ENCODE data around the gene KARS1.
"Not testable (repeated sequence)": the region's sequence is repeated elsewhere in the genome, so short reads cannot be mapped to it uniquely, and the experiment has no call there.

Gene KARS1

DNA sequence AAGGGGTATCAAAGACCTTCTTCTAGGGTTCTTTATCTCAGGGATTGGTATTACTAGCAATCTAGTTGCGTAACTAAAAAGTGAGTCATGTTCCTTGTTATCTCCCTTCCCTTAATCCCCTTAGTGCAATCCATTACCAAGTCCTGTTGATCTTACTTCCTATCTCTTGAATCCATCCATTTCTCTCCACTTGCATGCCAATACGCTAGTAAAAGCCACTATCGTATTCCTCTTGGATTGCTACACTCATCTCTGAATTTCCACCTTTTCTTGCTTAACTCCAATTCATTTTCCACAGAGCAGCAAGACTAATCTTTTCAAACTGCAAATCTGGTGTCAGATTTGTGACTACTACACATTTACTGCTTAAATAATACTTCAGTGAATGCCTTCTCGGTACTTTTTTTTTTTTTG lies 22.5 kb downstream of the KARS1 start:
- DNase-seq: no peak

DNA sequence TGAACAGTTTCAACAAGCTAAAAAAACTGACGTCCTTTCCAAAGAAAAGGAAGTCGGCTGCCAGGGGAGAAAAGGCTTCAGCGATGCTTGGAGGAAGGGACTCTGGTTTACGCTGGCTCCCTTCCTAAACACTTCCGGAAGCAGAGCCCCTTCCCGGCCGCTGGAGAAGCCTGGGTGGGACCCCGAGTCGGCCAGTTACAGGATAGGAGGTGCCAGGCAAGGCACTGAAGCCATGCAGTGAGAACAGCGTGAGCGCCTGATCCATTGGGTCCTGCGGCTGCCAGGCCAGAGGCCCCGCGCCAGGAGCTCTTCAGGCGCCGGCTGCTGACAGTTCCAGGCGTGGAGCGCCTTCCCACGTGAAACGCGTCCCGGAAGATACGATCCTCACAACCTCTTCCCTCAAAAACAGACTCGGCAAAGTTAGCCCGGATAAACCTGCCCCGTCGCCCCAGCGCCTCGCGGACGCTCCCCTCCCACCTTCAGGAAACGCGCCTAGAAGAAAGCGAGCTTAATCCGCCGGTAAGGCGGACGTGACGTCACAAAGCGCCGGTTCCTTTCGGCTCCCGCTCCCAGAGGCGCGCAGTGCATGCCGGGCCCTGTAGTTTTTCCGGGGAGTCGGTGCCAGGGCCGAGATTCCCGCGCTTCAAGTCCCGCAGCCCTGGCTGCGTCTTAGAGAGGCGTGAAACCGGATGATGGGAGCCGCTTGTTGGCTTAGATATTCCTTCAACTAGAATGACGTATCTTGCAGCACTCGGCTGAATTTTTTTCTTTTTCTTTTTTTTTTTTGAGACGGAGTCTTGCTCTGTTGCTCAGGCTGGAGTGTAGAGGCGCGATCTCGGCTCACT lies 24.5 kb downstream of the KARS1 start, which contains the start of gene ADAT1:
Gene ADAT1, minus strand, starts transcription at position 521 of the 845 bp plus-strand sequence. CDS start 2,482 bp downstream, outside the sequence.
- DNase-seq: peak; percentile 95 to 98 (median 98)

DNA sequence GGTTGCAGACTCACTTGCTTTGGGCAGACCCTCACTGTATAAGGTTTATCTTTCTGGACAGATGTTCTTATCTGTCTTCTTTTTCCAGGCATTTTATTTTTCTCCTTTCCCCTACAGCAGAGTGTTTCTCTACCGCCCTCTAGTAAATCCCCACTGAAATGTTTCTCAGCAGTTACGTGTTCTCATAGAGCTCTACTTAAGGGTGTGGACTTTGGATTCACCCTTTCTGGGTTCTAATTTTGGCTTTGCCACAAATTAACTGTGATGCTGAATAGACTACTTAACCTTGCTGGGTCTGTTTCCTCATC lies 26.3 kb downstream of the KARS1 start:
- no peak for DNase-seq

DNA sequence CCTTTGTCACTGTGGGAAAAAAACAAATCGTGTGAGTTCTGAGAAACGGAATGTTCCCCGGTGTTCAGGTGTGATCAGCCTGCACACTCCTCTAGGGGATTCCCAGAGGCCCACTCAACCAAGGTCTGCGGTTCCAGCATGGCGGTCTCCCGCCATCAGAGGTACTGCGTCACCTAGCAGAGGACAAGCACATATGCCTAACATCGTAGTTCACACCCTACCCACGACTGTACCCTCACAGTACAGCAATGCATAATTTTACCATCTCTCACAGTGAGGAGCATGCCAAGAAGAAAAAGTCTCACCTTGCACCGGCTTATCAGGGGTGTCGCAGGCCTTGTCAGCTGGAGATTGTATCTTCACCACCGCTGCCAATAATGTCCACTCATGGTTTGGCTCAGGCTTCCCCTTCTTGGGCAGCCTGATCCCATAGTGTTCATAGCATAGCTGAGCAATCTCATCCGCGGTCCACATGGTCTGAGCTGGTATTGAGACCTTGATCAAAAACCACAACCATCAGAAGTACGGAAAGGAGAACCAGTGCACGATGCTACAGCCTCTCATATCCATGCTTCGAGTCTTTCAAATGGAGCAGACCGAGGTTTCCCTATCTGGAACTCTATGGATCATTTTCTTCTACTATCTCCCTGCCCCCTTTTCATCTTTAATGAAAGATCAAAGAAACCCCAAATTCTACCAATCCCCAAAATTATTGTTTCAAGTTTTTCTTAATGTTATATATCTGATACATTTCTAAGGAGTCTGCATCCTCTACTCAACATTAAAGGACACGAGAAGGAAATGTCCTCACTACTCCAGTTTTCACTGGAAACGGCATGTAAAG lies 26.9 kb downstream of the KARS1 start:
- peak; percentile 23 to 62 (median 39) for DNase-seq

DNA sequence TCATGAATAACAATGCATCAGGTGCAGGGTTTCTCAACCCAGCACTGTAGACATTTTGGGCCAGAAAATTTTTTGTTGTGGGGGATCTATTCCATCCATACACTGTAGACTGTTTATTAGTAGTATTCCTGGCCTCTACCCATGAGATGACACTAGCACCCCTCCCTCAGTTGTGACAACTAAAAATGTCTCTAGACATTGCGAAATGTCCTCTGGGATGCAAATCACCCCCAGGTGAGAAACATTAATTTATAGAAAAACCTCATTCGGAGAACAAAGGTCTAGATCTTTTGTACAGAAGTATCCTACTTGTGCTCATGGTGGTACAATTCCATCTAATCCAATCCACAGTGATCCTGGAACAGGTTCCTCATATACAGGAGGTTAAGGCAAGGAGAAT lies 28.7 kb downstream of the KARS1 start:
- no peak for DNase-seq

DNA sequence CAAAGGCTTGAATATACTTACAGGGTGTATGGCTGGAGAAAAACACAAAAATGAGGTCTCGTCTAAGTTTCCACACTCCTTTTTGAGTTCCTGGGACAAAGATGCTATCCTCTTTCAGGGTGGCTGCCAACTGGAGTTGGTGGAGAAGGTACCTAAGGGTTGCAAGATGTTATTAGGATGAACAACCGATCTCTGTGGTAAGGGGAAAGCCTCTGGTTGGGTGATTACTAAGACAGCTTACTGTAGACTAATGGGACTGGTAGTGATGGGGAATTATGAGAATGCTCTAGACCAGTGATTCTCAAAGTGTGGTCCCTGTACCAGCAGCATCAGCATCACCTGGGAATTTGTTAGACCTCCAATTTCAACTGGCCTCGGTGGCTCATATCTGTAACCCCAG lies 30.3 kb downstream of the KARS1 start:
- DNase-seq: no peak

DNA sequence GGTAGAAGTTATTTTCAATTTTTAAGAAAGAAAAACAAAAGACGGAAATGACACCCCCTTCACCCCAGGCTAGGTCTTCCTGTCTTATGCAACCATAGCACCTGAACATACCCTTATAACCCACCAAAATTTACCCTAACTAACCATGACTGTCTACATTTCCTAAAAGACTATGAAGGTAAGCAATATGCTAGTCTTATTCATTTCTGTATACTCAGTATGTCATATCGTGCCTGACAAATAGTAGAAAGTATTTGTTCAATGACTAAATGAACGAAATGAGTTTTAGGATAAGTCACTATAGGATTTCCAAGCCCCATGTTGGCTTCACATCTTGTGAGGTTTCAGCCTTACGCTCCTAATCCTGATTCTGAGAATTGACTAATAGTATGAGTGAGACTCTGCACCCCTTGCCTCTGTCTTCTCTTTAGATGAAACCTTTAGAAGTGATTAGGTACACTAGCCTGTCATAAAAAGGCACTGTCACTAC lies 30.9 kb downstream of the KARS1 start:
- DNase-seq: peak in 1 of 5 donors; percentile 84

DNA sequence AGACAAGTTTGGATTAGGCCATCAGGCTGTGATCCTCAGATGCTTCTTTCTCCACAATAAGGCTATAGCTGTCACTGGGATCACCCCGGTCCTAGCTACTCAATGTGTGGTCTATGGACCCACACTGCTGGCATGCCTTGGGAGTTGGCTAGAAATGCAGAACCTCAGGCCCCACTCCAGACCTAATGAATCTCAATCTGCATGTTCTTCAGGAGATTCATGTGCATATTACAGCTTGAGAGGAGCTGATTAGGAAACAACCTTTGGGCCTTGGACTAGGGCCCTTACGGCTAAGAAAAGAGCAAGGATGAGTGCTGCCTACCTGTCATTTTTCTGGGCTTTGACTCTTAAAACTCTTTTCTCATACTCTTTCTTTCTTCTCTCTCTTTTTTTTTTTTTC lies 31.8 kb downstream of the KARS1 start:
- no peak for DNase-seq

DNA sequence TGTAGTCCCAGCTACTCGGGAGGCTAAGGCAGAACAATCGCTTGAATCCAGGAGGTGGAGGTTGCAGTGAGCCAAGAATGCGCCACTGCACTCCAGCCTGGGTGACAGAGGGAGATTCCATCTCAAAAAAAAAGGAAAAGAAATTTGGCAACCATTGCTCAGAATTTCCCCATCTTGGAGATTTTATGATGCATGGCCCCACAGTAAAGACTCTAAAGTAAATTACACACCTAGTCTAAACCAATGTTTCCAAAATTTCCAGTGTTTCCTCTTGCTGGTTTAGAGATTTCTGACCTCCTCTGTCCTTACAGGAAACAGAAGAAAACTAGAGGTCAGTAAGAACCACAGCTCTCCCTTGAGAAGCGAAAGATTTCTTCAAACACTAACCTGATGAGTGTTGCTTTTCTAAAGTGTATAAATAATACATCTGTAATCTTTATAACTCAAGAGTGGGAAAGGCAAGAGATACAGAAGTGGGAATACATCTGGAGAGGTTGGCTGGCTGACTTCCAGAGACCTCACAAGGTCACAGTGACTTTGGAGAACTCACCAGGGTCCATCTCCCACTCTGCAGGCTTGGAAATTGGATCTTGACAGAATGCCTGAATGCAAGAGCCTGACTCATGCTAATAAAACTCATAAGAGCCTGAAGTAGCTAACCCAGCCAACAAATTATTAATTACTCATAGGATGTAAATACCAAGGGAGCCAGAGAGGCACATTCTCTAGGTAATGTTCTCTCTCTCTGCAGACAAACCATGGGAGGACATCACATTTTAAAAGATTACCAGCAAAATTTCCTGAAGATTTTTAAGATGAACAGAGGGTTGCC lies 33.2 kb downstream of the KARS1 start:
- DNase-seq: no peak

DNA sequence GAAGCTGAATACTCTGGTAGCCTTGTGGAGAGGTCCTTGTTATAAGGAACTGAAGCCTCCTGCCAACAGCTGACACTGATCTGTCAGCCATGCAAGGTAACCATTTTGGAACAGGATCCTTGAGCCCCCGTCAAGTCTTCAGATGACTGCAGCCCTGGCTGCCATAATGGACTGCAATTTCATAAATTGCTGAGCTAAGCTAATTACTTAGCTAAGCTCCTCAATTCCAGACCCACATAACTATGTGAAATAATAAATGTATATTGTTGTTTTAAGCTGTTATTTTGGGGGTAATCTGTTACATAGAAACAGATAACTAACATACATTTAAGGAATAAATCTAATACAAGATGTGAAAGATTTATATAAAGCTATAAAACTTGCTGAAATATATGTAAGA lies 41.0 kb downstream of the KARS1 start:
- DNase-seq: no peak

DNA sequence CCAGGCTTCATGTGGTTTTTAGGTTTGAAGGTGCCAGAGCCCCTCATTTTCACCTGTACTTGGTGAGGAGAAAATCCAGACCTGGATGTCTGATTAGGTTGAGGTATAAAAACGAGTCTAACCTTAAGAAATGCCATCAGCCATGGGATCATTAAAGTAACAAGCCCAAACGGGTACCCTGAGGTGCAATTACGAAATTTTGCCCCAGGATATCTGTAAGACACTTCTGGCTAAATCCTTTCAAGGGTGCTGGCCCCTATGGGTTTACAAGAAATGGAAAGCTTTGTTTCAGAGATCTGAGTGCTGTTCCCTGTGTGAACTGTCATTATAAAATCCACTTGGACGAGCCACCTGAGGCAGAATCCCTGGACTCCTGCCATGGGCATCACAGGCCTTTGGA lies 44.2 kb downstream of the KARS1 start:
- DNase-seq: no peak

DNA sequence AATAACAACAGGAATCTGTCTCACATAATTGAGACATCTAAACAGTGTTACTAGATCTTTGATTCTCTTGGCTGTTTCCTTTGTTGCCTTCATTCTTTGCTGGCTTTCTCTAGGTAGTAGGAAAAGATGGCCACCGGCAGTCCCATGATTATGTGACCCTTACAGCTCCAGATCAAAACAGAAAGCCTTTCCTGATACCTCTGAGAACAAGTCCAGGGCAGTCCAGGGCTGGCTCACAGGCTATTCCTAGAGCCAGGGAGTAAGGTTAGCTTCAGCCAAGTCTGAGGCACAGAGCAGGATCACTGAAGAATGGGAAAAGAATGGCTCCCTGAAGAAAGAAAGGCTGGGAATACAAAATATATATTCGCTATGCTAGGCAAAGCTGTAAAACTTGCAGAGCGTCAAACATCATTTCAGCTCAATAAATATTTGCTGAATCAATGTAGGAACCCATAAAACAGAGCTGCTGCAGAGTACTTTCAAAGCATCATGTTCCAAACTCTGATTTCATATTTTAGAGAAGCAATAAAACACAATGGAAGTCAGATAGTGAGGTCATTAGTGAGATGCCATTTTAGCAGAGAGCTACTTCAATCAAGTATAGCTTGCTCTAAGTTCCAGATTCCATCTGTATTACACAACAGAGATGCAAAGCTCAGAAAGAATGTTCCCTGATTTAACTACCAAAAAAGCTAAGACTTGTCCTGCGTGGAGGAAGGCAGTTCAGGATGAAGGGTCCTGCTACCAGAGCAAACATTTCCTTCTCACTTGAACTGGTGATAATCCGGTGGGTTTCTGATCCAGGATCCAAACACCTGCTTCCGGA lies 47.8 kb downstream of the KARS1 start:
- no peak for DNase-seq

DNA sequence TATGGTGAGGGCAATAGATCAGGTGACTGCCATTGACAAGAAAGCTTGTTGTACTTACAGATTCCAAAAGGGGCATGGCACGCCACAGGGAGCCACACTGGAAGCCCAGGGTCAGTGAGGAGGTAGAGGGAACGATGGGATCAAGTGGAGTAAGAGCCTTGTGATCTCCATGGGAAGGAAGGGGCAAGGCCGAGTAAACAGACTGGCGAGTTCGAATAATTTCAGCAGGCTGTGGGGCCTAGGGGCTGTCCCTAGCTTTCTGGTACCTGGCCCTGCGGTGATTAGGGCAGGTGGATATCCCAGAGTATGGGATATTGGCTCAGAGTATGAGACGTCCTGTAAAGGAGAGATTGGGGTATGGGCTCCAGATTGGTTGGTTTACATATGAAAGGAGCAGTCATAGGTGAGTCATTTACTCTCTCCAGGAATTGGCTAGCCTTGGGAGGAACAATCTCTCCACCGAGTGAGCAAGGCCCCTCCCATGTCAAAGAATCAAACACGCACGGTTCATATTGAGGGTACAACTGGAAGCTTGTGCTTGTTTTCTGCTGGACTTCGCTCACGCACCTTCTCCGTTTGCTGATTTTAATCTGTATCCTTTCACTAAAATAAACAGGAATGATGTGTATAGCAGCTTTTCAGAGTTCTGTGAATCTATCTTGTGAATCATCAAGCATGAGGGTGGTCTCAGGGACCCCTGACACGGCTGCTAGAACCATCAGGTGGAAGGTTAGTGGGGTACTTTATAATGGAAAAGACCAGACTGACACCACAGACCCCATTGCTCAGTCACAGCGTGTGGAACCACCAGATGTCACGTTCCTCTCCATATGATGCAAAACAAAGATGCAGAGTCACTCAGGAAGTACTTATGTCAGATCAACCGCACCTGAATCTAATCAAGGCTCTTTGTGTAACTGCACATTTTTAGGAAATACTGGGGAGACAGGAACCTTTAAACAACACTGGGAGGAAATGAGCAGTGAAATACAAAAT lies 53.3 kb downstream of the KARS1 start:
- peak in 1 of 5 donors; percentile 69 for DNase-seq

DNA sequence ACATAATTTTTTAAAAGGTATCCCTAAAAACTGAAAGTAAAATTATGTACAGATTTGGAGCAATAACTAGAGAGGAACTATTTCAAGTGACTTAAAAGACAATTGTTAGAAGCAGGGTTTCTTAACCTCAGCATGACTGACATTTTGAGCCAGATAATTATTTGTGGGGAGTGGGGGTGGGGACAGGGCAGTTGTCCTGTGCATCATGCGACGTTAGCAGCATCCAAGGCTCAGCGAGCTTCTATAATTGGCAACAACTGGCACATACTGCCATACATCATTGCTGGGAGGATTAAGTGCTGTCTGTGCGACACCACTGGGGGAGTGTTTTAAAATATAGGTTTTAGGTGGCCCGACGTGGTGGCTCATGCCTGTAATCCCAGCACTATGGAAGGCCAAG lies 54.2 kb downstream of the KARS1 start:
- DNase-seq: no peak

DNA sequence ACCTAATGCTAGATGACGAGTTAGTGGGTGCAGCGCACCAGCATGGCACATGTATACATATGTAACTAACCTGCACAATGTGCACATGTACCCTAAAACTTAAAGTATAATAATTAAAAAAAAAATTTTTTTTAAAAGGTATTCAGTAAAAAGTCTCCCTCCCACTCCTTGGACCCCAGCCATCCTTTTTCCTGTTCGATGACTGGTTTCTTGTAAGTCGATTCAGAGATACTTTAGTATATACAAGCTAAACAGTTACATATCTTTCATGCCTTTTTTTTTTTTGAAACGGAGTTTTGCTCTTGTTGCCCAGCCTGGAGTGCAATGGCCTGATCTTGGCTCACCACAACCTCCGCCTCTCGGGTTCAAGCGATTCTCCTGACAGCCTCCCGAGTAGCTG lies 55.5 kb downstream of the KARS1 start:
- DNase-seq: not testable (repeated sequence)

DNA sequence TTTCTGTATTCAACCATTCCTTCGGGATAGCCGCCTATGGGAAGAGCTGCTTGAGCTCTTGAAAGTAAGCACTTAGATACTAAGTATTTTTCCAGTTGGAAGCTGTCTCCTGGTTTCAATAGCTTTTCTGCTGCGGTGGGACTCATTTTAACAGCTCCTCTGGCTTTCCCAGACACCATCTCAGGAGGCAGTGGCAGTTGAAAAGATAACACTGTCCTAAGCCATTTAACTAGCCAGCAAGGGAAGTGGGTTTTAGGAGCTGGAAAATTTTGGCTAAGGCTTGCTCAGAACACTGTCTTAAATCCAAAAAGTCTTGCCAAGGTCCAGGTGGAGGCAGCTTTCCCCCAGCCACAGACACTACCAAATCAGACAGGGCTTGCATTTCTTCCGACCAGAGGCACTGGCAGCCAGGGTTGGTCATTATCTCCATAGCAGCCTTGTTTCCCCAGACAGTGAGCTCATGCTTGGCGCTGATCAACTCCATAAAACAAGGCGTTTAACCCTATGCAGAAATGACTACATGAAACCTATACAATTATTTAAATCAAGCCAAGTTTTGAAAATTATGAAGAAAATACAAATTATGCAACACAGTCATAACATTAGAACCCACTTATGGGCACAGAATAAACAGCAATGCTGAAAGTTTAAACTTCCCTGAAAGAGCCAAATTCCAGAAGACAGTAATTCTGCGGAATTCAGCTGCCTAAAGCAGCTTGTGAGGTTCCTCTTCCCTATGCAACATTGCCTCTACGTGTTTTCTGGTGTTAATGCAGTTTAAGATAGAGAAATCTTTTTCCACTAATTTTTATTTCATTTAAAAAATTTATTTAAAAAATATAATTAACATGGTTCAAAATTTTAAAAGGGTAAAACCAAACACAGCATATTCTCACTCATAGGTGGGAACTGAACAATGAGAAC lies 56.3 kb downstream of the KARS1 start:
- no peak for DNase-seq

DNA sequence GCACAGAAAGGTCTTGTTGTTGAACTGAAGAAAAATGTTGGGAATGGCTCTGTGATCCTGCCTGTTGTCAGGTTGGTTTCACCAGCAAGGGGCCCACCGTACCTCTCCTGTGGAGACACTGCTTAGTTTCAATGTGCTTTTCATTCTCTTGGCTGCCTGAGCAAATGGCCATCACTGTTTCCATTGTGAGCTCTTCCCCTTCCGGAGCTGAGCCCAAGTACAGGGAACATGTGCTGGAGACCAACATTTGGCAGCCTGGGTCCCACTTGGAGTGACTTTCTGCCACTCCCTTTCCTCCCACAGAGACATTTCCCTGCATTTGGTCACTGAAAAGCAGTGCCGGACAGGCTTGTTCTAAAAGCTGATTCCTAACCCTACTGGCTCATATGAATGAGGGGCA lies 58.2 kb downstream of the KARS1 start:
- no peak for DNase-seq

DNA sequence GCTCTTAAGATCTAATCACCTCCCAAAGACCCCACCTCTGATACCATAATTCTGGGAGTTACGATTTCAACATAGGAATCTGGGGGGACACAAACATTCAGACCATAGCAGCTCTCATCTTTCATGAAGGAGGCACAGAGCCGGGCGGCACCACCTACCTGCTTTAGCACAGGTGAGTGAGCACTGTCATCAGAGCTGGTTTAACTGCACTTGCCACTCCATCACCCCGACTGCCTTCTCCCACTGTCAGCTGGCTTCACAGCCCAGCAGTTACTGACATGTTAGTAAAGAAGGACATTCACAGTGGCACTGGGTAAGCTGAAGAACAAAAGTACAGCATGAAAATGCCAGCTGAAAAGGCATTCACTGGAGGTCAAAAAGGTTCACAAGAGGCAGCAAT lies 58.7 kb downstream of the KARS1 start:
- no peak for DNase-seq

DNA sequence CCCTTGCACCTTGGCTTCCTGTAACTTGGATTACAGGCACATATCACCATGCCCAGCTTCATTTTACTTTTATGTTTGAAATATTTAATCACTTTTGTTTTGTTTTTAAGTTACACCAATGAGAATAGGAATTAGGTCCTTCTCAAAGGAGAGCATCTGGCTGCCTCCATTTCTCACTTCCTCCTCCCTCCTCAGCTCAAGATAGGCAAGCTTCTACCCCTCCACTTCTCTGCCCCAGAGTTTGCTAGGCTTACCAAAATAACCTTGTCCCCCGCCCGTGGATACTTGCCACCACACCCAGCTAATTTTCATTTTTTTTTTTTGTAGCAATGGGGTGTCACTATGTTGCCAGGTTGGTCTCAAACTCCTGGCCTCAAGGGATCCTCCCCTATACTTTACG lies 63.4 kb downstream of the KARS1 start:
- DNase-seq: no peak
